Uterus (tissue), 4 donors: ENCODE measurements around the gene ATXN7L1. TPM values are rescaled to one million over a fixed set of nuclear protein-coding genes. Genes with fewer than 3 reads are reported as not detected.

ENCODE experiments used
- DNase-seq, 2 donors: peaks; one replicate each; pipeline ENCODE4 v3.0.0-alpha.2; 2019 to 2020
- H3K27ac ChIP-seq, 2 donors: fragments of 200-600 bp; sonication (generic); 1 replicate in 1 of 2; 2 replicates in 1 of 2; pipeline ENCODE4 v1.5.1; 2016 to 2018
- H3K27me3 ChIP-seq, 2 donors: fragments of 200-600 bp; sonication (generic); one replicate each; pipeline ENCODE4 v1.5.1; 2018 to 2019; ENCODE audit warnings: control low read depth in 1 of 2
- H3K36me3 ChIP-seq, 2 donors: fragments of 200-600 bp; sonication (generic); one replicate each; pipeline ENCODE4 v1.5.1; 2019; ENCODE audit warnings: control low read depth in 1 of 2
- H3K4me1 ChIP-seq, 2 donors: fragments of 200-600 bp; sonication (generic); one replicate each; pipeline ENCODE4 v1.5.1; 2018 to 2019; ENCODE audit warnings: control low read depth in 1 of 2
- H3K4me3 ChIP-seq, 2 donors: fragments of 200-600 bp; sonication (generic); 1 replicate in 1 of 2; 2 replicates in 1 of 2; pipeline ENCODE4 v1.5.1; 2018 to 2019; ENCODE audit warnings: mild to moderate bottlenecking in 1 of 2
- H3K9me3 ChIP-seq, 2 donors: fragments of 200-600 bp; sonication (generic); one replicate each; pipeline ENCODE4 v1.5.1; 2019; ENCODE audit warnings: control low read depth in 1 of 2
- POLR2A ChIP-seq, 2 donors: fragments of 450-650 bp; IDR thresholded peaks; one replicate each; pipeline ENCODE4 v1.6.1; 2016; ENCODE audit warnings: antibody characterized with exemption in 2 of 2, mild to moderate bottlenecking in 1 of 2, moderate library complexity in 1 of 2
- intact Hi-C: fragments of 100-400 bp; cut with DNase I; formaldehyde crosslinking; loops from one replicate; pipeline ENCODE4 v1.15.1; 2023; ENCODE audit warnings: low total_unique reads
- total RNA-seq, 4 donors: library from RNA; depleted of rRNA in 3 of 4; stranded (reverse); fragments of >200 nt in 3 of 4; gene quantifications; one replicate each; pipeline versions ENCODE4 v1.1.0 to v1.2.4, GENCODE V29; 2014 to 2023
- TF ChIP-seq, protein P1 (sequence below), 4 experiments: fragments of 200-600 bp in 2 of 4; fragments of 450-650 bp in 2 of 4; sonication (generic) in 2 of 4; IDR thresholded peaks; one replicate each; pipeline ENCODE4 v1.5.1; 2016 to 2019; ENCODE audit warnings: antibody characterized with exemption in 4 of 4, mild to moderate bottlenecking in 2 of 4, moderate library complexity in 1 of 4
- donor health status: DM: yes; HTN: yes; CAD: no.

The ATXN7L1 gene
- total RNA-seq, 4 donors from 2014 or later: 4.4 to 22.4 (median 11.0) TPM

DNA sequence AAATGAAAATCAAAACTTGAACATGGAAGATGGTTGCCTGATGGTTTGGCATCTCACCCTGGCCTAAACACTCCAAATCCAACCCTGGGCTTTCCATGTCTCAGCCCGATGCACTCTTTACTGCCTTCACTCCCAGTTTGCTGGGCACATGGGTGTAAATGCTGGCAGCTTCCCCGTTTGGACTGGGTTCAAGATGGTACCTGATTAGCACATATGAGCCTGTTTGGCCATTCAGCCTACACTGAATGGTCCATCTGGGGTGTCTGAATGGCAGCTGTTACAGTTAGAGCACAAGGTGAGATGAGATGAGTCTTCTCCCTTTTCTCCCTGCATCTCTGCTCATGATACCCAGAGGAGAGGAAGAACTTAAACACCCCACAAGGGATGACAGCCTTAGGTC lies 37.1 kb downstream of the ATXN7L1 start:
- H3K4me1 ChIP-seq: no peaks in the 10 kb centered on the region
- H3K27ac ChIP-seq: peak overlapping the region; percentile 43 to 47
- intact Hi-C loops: no loop called here

DNA sequence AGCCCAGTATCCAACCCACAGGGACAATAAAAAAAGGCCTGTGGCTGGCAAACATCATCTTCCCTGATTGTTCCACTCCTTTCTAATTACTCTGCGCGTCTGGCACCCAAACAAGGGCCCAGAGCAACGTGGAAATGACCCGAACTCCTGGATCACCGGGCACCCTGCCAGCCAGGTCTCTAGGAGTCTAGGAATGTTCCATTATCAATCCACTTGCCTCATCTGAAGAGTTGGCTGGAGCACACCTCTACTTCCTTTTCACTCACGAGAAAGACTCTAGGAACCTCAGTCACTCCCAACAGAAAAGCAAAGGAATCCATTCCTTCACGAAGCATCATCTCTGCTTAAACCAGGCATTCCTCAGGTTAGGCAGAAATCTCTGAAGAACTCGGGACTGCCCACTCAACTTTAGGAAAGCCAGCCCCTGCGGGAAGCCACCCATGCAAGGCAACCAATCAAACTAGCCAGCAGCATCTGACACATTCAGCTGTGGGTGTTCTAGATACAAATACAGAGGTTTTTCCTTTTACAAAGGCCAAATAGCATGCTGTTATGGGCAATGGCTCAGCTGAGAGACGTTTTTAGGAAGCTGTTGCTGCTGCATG lies 37.7 kb downstream of the ATXN7L1 start:
- Histone ChIP-seq H3K9me3 (no peaks in the 10 kb centered on the region), H3K27me3 (no peaks in the 10 kb centered on the region), H3K27ac (peak overlapping the region; percentile 43 to 47), H3K4me3 (no peak overlapping the region), H3K4me1 (no peaks in the 10 kb centered on the region), H3K36me3 (no peaks in the 10 kb centered on the region)
- TF ChIP-seq, protein P1, sequence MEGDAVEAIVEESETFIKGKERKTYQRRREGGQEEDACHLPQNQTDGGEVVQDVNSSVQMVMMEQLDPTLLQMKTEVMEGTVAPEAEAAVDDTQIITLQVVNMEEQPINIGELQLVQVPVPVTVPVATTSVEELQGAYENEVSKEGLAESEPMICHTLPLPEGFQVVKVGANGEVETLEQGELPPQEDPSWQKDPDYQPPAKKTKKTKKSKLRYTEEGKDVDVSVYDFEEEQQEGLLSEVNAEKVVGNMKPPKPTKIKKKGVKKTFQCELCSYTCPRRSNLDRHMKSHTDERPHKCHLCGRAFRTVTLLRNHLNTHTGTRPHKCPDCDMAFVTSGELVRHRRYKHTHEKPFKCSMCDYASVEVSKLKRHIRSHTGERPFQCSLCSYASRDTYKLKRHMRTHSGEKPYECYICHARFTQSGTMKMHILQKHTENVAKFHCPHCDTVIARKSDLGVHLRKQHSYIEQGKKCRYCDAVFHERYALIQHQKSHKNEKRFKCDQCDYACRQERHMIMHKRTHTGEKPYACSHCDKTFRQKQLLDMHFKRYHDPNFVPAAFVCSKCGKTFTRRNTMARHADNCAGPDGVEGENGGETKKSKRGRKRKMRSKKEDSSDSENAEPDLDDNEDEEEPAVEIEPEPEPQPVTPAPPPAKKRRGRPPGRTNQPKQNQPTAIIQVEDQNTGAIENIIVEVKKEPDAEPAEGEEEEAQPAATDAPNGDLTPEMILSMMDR (IDR thresholded peaks at IDR 0.05): no peak
- TF ChIP-seq POLR2A (IDR thresholded peaks at IDR 0.05): no peak
- intact Hi-C loops: no loop called here
- DNase-seq: peak; percentile 37

More for the DNA sequence above, 37.1 kb downstream of the ATXN7L1 start:
- H3K36me3 ChIP-seq: no peaks in the 10 kb centered on the region
- no peaks in the 10 kb centered on the region for H3K9me3 ChIP-seq
- no peak overlapping the region for H3K4me3 ChIP-seq
- H3K27me3 ChIP-seq: no peaks in the 10 kb centered on the region
- DNase-seq: no peak
- TF ChIP-seq POLR2A (IDR thresholded peaks at IDR 0.05): no peak
- TF ChIP-seq, protein P1 (IDR thresholded peaks at IDR 0.05): no peak

- no peaks in the 10 kb centered on the region for H3K4me1 ChIP-seq
- no peak overlapping the region for H3K4me3 ChIP-seq
- no peak for DNase-seq
- no peaks in the 10 kb centered on the region for H3K27me3 ChIP-seq
- H3K9me3 ChIP-seq: no peaks in the 10 kb centered on the region
- TF ChIP-seq, protein P1 (IDR thresholded peaks at IDR 0.05): no peak
- TF ChIP-seq POLR2A (IDR thresholded peaks at IDR 0.05): no peak
- intact Hi-C loops: no loop called here
- H3K27ac ChIP-seq: peak overlapping the region; percentile 43 to 47
- H3K36me3 ChIP-seq: no peaks in the 10 kb centered on the region
These were observed 38.4 kb downstream of the ATXN7L1 start for GRCh38 chr7:105837765-105838626.

DNA sequence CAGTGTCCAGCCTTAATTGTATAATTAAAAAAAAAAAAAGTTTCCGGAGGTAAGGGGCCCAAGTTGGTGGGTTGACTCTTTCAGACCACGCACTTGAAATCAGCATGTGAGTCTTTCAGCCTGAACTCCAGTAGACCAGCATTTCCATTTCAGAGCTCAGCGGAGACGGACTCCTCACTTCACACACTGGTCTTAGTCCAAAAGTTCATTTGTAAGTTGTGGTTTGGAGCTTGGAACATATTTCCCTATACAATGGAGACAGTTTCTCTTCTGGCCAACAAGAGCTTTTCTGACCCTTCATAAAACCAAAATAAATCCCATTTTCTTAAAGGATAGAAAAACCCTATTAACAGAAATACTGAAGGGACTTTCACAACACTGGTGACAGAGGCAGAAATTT lies 41.0 kb downstream of the ATXN7L1 start:
- H3K4me1 ChIP-seq: peaks cover 0 to 18% of the 10 kb centered on the region in 2 donors
- TF ChIP-seq, protein P1 (IDR thresholded peaks at IDR 0.05): no peak
- no peak for TF ChIP-seq POLR2A (IDR thresholded peaks at IDR 0.05)

More for the DNA sequence above, 41.0 kb downstream of the ATXN7L1 start:
- Histone ChIP-seq H3K27me3 (no peaks in the 10 kb centered on the region), H3K27ac (no peak overlapping the region), H3K4me3 (no peak overlapping the region), H3K9me3 (no peaks in the 10 kb centered on the region), H3K36me3 (no peaks in the 10 kb centered on the region)
- intact Hi-C loops: no loop called here
- DNase-seq: no peak
